Measurements from ENCODE around the gene RCAN1. TPM values are rescaled to one million over a fixed set of nuclear protein-coding genes. Genes with fewer than 3 reads are reported as not detected.

RCAN1 gene
- total and polyA plus RNA-seq, 9 of the 15 experiments (the other 6 are each of a cell fraction or from before 2014, with no cell fraction given), result 4.4 to 16.5 (median 12.3) TPM

- TF ChIP-seq ZBTB40 (IDR thresholded peaks at IDR 0.05) (0 out of 2 replicates have a peak, but pooled peaks have one; percentile 40), ZBTB40 (CRISPR knock-in tag; IDR thresholded peaks at IDR 0.05) (no peak), ZNF586 (CRISPR knock-in tag; conservative IDR thresholded peaks at IDR 0.05) (no peak), ZNF589 (CRISPR knock-in tag; IDR thresholded peaks at IDR 0.05; ENCODE audit: low read depth) (no peak), BDP1 (IDR thresholded peaks at IDR 0.05; ENCODE audit: insufficient read depth, insufficient read length) (no peak), MTF1 (CRISPR knock-in tag; IDR thresholded peaks at IDR 0.05; ENCODE audit: borderline replicate concordance) (no peak), RBM25 (IDR thresholded peaks at IDR 0.05; ENCODE audit: low read depth, low read length, severe bottlenecking) (no peak), NRF1 (conservative IDR thresholded peaks at IDR 0.05 in 1 of 2, IDR thresholded peaks at IDR 0.05 in 1 of 2) (no peak), ATF4 (CRISPR knock-in tag; IDR thresholded peaks at IDR 0.05) (no peak), ZBTB2 (IDR thresholded peaks at IDR 0.05) (no peak), TOE1 (IDR thresholded peaks at IDR 0.05; ENCODE audit: borderline replicate concordance) (no peak), TOE1 (CRISPR knock-in tag; IDR thresholded peaks at IDR 0.05; ENCODE audit: borderline replicate concordance, low read depth) (no peak), CSDE1 (IDR thresholded peaks at IDR 0.05) (no peak)
Measured at GRCh38 chr21:34639882-34640788, 25.2 kb upstream of the RCAN1 start (continued).
